HAP-1 (cell line): ENCODE measurements around the gene MTHFS.

Experiments used
- DNase-seq, 2 experiments: peaks; one replicate each; pipeline ENCODE4 v3.0.0-alpha.2; 2016 to 2020; ENCODE audit warnings: low spot score in 2 of 2
- H3K27me3 ChIP-seq: fragments of 250-450 bp; sonication (Bioruptor Pico); 2 replicates; pipeline ENCODE4 v1.5.1; 2020; ENCODE audit warnings: low read depth, mild to moderate bottlenecking, moderate library complexity
- H3K36me3 ChIP-seq: fragments of 250-450 bp; sonication (Bioruptor Pico); replicated peaks from 2 replicates; pipeline ENCODE4 v1.5.1; 2020; ENCODE audit warnings: mild to moderate bottlenecking
- H3K4me1 ChIP-seq: fragments of 250-450 bp; sonication (Bioruptor Pico); 2 replicates; pipeline ENCODE4 v1.5.1; 2020; ENCODE audit warnings: mild to moderate bottlenecking
- H3K4me3 ChIP-seq: fragments of 250-450 bp; sonication (Bioruptor Pico); 2 replicates; pipeline ENCODE4 v1.5.1; 2020; ENCODE audit warnings: mild to moderate bottlenecking, moderate library complexity
- H3K9me3 ChIP-seq: fragments of 250-450 bp; sonication (Bioruptor Pico); 2 replicates; pipeline ENCODE4 v1.5.1; 2020; ENCODE audit warnings: mild to moderate bottlenecking, moderate library complexity
- in situ Hi-C: fragments of 300-500 bp; cut with MboI; formaldehyde crosslinking; loops from 3 replicates; pipeline ENCODE4 v1.14.3; 2020; ENCODE audit warnings: low sequenced_read_pairs, inconsistent platforms, mixed read lengths

Gene MTHFS

DNA sequence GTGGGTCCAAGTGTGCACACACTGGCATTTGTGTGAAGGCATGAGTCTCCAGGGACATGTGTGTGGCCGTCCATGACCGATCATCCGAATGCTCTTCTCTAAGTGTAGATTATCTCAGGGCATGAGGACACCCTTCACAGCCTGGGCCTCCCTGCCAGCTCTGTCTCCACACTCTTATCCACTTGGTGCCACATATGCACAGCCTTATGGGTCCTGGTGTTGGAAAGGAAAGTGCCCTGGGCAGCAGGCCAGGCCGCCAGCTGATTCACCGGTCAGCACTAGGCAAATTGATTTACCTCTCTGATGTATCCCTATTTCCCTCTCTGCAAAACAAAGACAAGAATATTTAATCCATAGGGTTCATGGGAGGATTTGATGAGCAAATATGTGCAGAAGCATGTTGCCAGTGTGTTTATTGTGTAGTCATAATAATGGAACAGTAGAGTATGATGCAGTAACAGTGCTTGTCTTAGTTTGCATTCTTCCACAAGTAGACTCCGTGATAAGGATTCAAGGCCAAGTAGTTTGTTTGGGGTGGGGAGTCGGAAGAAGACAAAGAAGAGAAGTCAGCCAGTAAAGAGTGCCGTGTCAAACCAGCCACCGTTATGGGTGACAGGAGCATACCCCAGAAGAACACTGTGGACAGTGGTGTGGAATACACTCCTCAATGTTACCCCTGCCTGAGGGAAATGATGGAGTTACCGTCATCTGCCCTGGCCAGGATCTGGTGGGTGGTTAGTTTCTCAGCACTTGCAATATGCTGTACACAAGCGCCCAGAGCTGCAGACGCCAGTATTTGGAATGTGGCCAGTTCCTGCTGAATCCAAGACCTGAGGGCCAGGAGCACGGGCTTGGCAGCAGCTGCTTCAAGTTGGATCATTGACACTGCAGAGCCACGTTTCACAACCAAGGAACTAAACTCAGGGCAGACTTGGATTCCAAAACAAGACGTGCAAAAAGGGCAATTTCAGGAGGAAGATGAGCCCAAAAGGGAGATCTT, 85.1 kb downstream of the MTHFS start:
- H3K9me3 ChIP-seq: no peaks in the 10 kb centered on the region
- H3K27me3 ChIP-seq: no peaks in the 10 kb centered on the region; the same call in 1 of the 2 replicates
- in situ Hi-C loops: no loop called here
- H3K4me3 ChIP-seq: no peak overlapping the region
- no peaks in the 10 kb centered on the region for H3K4me1 ChIP-seq
- DNase-seq: no peak
- H3K36me3 ChIP-seq: no peaks in the 10 kb centered on the region

GRCh38 chr15:79804838-79805237, 92.0 kb downstream of the MTHFS start:
- no peak for DNase-seq
- H3K27me3 ChIP-seq: no peaks in the 10 kb centered on the region; the same call in 1 of the 2 replicates
- H3K4me1 ChIP-seq: no peaks in the 10 kb centered on the region
- H3K9me3 ChIP-seq: no peaks in the 10 kb centered on the region
- no peak overlapping the region for H3K4me3 ChIP-seq
- in situ Hi-C loops: no loop called here
- no peaks in the 10 kb centered on the region for H3K36me3 ChIP-seq

GRCh38 chr15:79798311-79798710, 98.5 kb downstream of the MTHFS start:
- no peaks in the 10 kb centered on the region for H3K36me3 ChIP-seq
- no peaks in the 10 kb centered on the region for H3K4me1 ChIP-seq
- H3K27me3 ChIP-seq: no peaks in the 10 kb centered on the region
- no peaks in the 10 kb centered on the region for H3K9me3 ChIP-seq
- in situ Hi-C loops: no loop called here
- no peak for DNase-seq
- H3K4me3 ChIP-seq: no peak overlapping the region
